ENCODE results near the gene LPCAT1.
"Not testable (repeated sequence)": the region's sequence is repeated elsewhere in the genome, so short reads cannot be mapped to it uniquely, and the experiment has no call there.

Gene LPCAT1

DNA sequence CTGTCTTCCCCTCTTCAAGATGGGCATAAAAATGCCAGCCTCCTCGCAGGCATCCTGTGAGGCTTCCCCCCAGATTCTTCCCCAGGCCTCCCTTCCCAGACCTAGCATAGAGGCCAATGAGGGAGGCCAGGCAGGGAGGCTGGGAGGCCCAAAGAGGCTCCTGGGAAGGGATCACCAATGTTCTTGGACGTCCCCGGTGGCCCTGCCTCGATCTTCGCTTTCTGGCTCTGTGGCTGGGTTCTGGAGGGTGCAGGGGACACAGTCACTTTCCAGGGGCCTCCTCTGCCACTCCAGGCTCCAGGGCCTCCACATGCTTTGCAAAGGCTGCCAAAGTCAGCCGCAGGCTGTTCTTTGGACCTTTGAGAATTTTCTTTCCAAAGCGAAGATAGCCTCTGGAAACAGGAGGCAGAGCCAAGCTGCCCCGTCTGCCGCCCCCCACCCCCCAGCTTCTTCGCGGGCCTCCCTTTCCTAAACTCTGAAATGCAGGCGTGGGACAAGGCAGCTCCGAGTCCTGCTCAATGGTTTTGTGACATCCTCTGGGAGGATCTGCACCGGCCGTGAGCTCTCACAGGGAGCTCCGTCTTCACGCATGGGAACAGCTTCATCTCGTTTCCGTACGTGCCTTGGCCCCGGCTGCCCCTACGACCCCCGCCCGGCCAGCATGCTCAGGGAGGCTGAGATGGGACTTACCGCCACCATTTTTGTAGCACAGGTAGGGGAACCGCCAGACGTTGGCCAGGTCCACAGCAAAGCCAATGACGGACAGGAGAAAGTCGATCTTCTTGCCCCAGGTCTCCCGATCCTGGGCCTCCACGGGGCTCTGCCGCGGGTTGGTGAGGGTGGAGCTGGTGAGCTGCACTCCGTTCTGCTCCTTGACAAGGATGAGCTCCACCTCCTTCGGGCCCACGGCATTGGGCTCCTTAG is 81.3 kb downstream of the LPCAT1 start:
- DNase-seq (ENCODE audit: low read depth) = no peak

GRCh38 chr5:1441166-1441865 is 82.4 kb downstream of the LPCAT1 start:
- no peak for DNase-seq (ENCODE audit: low read depth)

- no peak for DNase-seq (ENCODE audit: low read depth)
Measured at GRCh38 chr5:1440098-1440493, 83.7 kb downstream of the LPCAT1 start.

DNA sequence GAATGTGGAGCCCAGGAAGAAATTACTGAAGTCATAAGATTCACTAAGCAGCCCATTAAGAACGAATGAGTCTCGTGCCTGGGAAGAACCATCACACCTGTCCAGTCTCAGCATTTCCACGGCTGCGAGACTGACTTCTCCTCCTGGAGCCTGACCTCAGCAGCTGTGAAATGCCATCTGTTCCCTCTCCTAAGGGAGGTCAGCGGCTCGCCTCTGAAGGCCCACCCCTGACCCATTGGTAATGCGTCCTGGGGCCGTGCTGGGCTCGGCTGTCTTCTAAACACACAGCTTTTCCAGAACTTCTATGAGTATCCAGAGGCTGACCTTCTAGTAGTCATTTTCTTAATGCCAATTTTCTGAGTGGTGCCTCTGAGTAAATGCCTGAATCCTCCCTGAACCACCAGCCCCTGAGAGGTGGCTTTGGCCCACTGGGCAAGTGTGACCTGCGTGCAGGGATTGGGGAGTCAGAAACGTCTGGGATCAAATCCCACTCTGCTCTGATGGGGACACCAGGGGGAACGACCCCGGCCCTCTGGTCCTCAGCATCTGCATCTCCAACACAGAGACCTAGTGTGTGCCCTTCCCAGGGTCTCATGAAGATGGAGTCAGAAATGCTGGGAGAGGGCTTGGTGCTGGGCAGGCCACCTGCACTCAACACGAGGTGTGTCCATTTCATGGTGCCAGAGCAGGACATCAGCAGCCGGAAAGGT is 84.2 kb downstream of the LPCAT1 start:
- no peak for DNase-seq (ENCODE audit: low read depth)

GRCh38 chr5:1438871-1439270 is 84.9 kb downstream of the LPCAT1 start:
- no peak for DNase-seq (ENCODE audit: low read depth)

GRCh38 chr5:1437876-1438559 is 85.7 kb downstream of the LPCAT1 start:
- no peak for DNase-seq (ENCODE audit: low read depth)

GRCh38 chr5:1437226-1437829 is 86.4 kb downstream of the LPCAT1 start:
- DNase-seq (ENCODE audit: low read depth) = peak; percentile 59

GRCh38 chr5:1436681-1437080 is 87.1 kb downstream of the LPCAT1 start:
- DNase-seq (ENCODE audit: low read depth) = no peak

DNA sequence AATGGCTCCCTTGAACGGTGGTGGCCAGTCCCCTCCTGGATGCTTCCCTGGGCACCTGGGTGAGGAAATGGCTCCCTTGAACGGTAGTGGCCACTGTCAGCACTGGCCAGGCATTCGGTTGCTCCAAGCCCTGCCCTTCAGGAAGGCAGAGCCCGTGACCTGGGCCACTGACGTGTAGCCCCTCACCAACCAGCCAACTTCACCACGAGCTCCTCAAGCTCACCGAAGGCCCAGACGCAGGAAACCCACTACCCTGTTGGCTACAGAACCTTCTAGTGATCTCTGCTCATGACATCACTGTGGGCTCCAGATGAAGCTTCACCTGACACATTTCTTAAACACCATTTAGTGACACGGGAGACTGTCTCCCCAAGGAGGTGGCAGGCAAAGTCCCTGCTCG is 87.7 kb downstream of the LPCAT1 start:
- no peak for DNase-seq (ENCODE audit: low read depth)

GRCh38 chr5:1435369-1435768 is 88.4 kb downstream of the LPCAT1 start:
- no peak for DNase-seq (ENCODE audit: low read depth)

DNA sequence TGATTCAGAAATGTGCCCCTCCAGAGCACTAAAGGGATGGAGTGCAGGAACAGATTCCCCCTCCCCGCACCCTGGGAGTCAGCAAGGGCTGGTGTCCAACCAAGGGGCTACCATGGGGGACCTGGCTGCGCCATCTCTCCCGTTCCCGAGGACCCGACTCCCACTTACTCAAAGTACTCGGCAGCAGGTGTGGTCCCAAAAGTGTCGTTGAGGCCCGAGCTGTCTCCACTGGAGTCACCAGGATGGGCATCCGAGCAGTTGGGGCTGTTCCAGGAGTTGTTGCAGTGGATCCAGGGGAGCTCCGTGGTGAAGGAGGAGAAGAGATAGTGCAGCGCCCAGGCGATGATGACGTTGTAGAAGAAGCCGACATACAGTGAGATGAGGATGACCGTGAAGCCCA is 91.5 kb downstream of the LPCAT1 start:
- DNase-seq (ENCODE audit: low read depth) = no peak

DNA sequence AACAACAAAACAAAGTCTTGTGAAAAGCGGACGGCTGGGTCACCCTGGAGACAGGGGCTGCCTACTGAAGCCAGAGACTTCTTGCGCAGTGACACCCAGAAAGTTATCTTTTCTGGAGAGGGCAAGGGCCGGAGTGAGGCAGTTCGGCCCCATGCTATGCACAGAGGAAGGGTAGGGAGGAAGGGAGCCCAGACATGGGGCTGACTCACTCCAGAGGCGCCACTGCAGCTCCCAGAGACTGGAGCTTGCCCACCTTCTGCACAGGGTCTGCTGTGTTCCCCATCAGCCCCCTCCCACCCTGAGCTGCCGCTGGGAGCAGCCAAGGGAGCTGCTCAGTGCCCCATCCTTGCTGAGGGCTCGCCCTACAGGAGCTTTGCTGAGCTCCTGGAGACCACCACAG is 91.9 kb downstream of the LPCAT1 start:
- no peak for DNase-seq (ENCODE audit: low read depth)

GRCh38 chr5:1431021-1431811 is 92.5 kb downstream of the LPCAT1 start:
- no peak for DNase-seq (ENCODE audit: low read depth)

DNA sequence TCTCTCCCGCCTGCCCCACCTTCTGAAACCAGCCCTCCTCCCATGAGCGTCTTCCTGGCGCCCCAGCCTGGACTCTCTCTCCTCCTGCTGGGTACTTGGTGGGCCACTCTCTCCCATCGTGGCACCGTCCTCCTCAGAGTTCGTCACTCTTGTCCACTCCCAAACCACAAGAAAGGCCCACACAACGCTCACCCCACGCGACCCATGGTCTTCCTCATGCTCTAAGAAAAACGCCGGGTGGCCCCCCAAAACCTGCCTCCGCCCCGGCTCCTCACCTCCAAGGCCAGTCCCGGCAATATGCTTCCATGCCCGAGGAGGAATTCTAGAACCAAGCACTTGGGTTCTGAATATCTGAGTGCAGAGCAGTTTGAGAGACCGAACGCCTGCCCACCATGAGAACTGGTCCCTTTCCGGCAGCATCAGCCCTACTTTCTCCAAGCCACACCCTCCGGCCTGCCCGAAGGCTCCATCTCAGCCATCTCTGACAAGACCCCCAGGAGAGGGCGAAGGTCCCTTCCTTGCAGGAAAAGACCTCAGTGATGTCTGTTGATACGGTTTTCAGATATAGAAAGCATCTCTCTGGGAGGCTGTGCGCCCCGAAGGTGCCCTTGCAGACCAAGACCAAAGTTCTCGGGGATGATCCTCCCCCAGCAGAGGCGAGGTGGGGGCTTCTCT is 93.5 kb downstream of the LPCAT1 start:
- no peak for DNase-seq (ENCODE audit: low read depth)

DNA sequence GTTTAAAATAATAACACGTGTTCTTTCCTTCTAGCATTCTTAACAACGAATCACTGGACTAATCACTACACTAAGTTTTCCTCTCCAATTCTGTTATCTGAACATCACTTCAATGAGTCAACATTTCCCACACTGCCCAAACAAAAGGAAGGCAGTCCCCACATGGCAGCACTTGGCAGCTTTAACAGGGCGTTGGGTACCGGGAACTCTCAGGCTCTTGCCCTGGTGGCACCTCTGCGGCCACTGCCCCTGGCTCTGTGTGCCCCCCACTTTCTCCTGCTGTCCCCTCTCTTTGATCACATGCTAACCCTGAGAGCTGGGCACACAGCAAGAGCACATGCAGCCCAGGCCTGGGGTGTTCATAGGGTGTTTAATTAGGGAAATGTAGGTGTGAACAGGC is 94.3 kb downstream of the LPCAT1 start:
- DNase-seq (ENCODE audit: low read depth) = no peak

GRCh38 chr5:1429066-1429465 is 94.7 kb downstream of the LPCAT1 start:
- DNase-seq (ENCODE audit: low read depth) = no peak

GRCh38 chr5:1428107-1428506 is 95.7 kb downstream of the LPCAT1 start:
- DNase-seq (ENCODE audit: low read depth) = no peak

DNA sequence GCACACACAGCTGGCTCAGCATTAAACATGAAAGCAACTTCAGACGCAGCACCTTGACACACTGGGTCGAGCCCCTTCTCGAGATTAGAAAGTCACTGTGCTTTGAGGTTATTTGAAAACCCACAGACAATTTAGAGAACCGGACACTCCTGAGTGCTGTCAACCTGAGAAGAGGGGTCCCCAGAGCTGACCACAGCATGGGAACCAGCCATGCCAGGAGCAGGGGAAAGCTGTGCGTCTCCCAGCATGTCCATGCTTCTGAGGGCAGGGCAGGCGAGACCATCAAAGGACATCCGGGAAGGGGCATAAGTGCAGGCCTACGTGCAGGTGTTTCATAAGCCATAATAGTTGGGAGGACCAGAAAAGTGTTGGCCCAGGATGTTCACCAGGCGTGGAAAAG is 99.0 kb downstream of the LPCAT1 start:
- no peak for DNase-seq (ENCODE audit: low read depth)

GRCh38 chr5:1423901-1424603 is 99.7 kb downstream of the LPCAT1 start:
- DNase-seq (ENCODE audit: low read depth) = no peak

DNA sequence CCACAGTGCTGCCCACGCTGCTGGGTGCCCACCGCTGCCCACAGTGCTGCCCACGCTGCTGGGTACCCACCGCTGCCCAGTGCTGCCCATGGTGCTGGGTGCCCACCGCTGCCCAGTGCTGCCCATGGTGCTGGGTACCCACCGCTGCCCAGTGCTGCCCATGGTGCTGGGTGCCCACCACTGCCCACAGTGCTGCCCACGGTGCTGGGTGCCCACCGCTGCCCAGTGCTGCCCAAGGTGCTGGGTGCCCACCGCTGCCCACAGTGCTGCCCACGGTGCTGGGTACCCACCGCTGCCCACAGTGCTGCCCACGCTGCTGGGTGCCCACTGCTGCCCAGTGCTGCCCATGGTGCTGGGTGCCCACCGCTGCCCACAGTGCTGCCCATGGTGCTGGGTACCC is 101.2 kb downstream of the LPCAT1 start:
- DNase-seq (ENCODE audit: low read depth) = not testable (repeated sequence)
